ENCODE results near the gene ARG2. TPM values are rescaled to one million over a fixed set of nuclear protein-coding genes. Genes with fewer than 3 reads are reported as not detected.

The ARG2 gene
- total RNA-seq, 4 donors from 2014 or later, result 76.1 to 160 (median 95.0) TPM

DNA sequence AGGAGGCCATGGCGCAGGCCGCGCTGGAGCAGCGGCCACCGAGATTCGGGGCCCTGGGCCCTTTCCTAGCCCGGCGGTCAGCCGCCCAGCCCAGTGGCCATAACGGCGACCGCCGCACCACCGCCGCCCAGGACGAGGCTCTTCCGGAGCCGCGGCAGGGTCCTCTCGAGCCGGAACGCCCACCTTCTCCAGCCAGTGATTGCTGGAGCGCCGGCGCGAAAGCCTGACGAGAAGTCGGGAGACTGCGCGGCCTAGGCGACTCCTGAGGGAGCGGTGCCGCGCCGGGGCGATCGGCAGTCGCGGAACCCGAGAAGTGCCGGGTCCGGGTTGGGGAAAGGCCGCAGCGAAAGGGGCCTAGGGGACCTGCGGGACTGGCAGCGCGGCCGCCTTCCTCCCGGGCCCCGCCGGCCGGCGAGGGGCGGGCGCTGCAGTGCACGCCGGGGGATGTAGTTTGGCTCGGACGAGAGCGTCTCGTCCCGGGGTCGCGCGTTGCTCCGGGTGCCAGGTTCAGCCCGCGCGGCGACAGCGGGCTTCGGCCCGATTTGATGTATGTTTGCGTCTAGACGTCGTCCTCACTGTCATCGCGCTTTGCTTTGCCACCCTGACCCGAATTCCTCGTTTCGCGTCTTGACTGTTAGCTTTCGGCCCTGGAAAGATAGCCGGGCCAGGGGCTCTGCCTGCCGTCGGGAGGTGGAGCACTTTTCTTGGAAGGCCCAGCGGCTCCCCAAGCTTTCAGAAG is 54.9 kb downstream of the ARG2 start, which contains the start of gene VTI1B:
TSS of gene VTI1B (minus strand) at position 153 of the 739 bp plus-strand sequence. CDS start at position 10, 143 bp downstream.
- no peaks in the 10 kb centered on the region for H3K9me3 ChIP-seq
- peak within 1 kb of the TSS; percentile 99 to 100 (median 99) for H3K27ac ChIP-seq
- intact Hi-C loops (cut with DNase I), result loop anchor here (5.0 to 10.0 kb wide), 3 partner anchors 92 to 250 kb away; no protein-coding TSS in a partner anchor
- WGBS, 2 donors, result 1% methylated on average over 40 to 47 of the region's 87 CpGs
- H3K36me3 ChIP-seq, result peaks cover 0 to 11% of the 10 kb centered on the region in 2 donors
- H3K4me3 ChIP-seq (replicated peaks in 1 of 3), result peak within 1 kb of the TSS; percentile 56 to 96 (median 61)
- DNase-seq, result peak; percentile 76 to 81
- peaks cover 20 to 28% of the 10 kb centered on the region in 2 donors for H3K4me1 ChIP-seq
- TF ChIP-seq CTCF (IDR thresholded peaks at IDR 0.05), result no peak
- peak; percentile 3 to 69 for TF ChIP-seq POLR2A (IDR thresholded peaks at IDR 0.05)
- no peaks in the 10 kb centered on the region for H3K27me3 ChIP-seq

- H3K4me1 ChIP-seq, result peaks cover 20 to 28% of the 10 kb centered on the region in 2 donors
- H3K36me3 ChIP-seq, result peaks cover 0 to 11% of the 10 kb centered on the region in 2 donors
- intact Hi-C loops (cut with DNase I), result loop anchor here (10.0 kb wide), 2 partner anchors 160 to 250 kb away; no protein-coding TSS in a partner anchor
- H3K4me3 ChIP-seq (replicated peaks in 1 of 3), result peak overlapping the region; percentile 56 to 96 (median 61)
- H3K27me3 ChIP-seq, result no peaks in the 10 kb centered on the region
- DNase-seq, result no peak
- peak overlapping the region; percentile 99 to 100 (median 99) for H3K27ac ChIP-seq
- TF ChIP-seq CTCF (IDR thresholded peaks at IDR 0.05) (no peak), POLR2A (IDR thresholded peaks at IDR 0.05) (no peak)
- WGBS, 2 donors, result 35 to 50% methylated on average over 10 to 16 of the region's 16 CpGs
- H3K9me3 ChIP-seq, result no peaks in the 10 kb centered on the region
Observed at GRCh38 chr14:67675219-67675582, 55.5 kb downstream of the ARG2 start.

GRCh38 chr14:67679006-67679405 is 59.3 kb downstream of the ARG2 start:
- intact Hi-C loops (cut with DNase I), result loop anchor here (10.0 kb wide), 2 partner anchors 164 to 254 kb away; no protein-coding TSS in a partner anchor
- TF ChIP-seq POLR2A (IDR thresholded peaks at IDR 0.05), result no peak
- TF ChIP-seq CTCF (IDR thresholded peaks at IDR 0.05), result no peak
- Histone ChIP-seq H3K9me3 (no peaks in the 10 kb centered on the region), H3K27me3 (no peaks in the 10 kb centered on the region), H3K27ac (no peak overlapping the region), H3K4me3 (replicated peaks in 1 of 3) (no peak overlapping the region), H3K4me1 (peaks cover 0 to 6% of the 10 kb centered on the region in 2 donors), H3K36me3 (peaks cover 0 to 11% of the 10 kb centered on the region in 2 donors)
- no peak for DNase-seq
- 71 to 94% methylated on average over 2 of the region's 2 CpGs for WGBS, 2 donors

DNA sequence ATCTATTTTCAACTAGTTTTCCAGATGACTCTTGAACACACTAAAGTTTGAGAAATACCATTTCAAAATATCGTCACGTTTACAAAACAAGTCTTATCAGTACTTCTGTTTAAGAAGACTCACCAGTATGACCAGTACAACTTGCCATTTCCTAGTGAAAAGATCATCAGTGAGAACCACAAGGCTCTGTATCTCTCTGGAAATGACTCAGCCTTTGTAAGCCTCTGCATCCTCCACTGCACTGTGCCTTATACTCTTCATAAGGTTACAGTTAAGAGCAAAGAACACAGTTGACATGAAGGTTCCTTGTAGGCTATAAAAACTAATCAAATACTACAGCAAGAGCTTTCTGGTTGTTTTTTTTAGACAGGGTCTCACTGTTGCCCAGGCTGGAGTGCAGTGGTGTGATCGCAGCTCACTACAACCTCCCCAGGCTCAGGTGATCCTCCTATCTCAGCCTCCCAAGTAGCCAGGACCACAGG is 60.4 kb downstream of the ARG2 start:
- DNase-seq, result no peak
- H3K36me3 ChIP-seq, result peaks cover 9 to 17% of the 10 kb centered on the region in 2 donors
- intact Hi-C loops (cut with DNase I), result no loop called here

More for the DNA sequence above, 60.4 kb downstream of the ARG2 start:
- Histone ChIP-seq H3K27me3 (no peaks in the 10 kb centered on the region), H3K9me3 (no peaks in the 10 kb centered on the region), H3K4me3 (replicated peaks in 1 of 3) (no peak overlapping the region), H3K4me1 (peaks cover 0 to 4% of the 10 kb centered on the region in 2 donors), H3K27ac (no peak overlapping the region)
- WGBS, 2 donors, result 95 to 97% methylated on average over 3 of the region's 3 CpGs
- no peak for TF ChIP-seq CTCF (IDR thresholded peaks at IDR 0.05)
